Stimulated activated CD4-positive, alpha-beta T cell treated with anti-CD3 and anti-CD28 coated beads, Interleukin-15, amount 100 ng/mL, for 24 hours (primary cell): ENCODE measurements around the gene GRIK3.

Source experiments
- DNase-seq: peaks from one replicate; pipeline ENCODE4 v3.0.0-alpha.2; 2020

Gene GRIK3

GRCh38 chr1:37042506-37042905, 8.2 kb upstream of the GRIK3 start:
- DNase-seq, result no peak

- DNase-seq, result no peak
Measured at GRCh38 chr1:37041483-37041882, 7.2 kb upstream of the GRIK3 start.

GRCh38 chr1:37040773-37041172, 6.5 kb upstream of the GRIK3 start:
- DNase-seq, result no peak

GRCh38 chr1:37040261-37040660, 5.9 kb upstream of the GRIK3 start:
- DNase-seq, result no peak

DNA sequence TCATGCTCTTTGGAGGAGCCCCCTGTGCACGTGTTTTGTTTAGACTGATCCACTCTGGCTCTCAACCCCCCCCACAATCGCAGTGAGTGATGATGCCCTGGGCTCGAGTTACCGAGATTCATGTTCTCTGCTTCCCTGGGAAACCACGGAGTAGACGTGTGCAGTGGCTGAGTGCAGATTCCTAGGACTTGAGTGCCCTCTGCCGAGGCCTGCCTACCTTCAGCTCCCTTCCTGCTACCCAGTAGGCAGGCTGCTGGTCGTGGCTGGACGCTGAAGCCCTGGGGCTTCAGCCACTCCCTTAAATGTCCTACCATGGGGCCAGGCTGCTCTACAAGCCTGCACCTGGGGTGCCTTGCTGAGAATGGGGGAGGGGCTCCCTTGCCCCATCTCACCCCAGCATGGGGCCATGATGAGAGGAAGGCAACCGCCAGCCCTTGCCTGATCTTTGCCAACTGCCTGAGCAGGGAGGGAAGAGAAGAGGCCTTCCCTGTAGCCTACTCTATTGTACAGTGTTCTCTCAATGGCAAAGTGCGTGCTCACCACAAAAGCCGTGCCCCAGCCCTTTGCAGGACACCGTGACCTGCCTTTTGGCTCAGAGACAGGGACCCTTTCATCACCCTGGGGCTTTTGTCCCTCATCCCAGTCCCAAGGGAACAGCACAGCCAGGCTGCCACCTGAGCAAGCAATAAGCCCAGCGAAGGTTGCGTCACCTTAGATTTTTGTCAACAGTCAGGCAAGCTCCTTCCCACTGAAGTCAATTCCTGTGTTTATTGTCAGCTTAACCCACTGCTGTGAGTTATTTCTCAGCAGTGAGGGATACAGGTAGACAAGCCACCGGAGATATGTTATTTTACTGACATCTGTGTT, 4.1 kb upstream of the GRIK3 start:
- DNase-seq, result no peak

- no peak for DNase-seq
Measured at GRCh38 chr1:37037690-37038089, 3.4 kb upstream of the GRIK3 start.

- DNase-seq, result no peak
Measured at GRCh38 chr1:37036667-37037053, 2.3 kb upstream of the GRIK3 start.

DNA sequence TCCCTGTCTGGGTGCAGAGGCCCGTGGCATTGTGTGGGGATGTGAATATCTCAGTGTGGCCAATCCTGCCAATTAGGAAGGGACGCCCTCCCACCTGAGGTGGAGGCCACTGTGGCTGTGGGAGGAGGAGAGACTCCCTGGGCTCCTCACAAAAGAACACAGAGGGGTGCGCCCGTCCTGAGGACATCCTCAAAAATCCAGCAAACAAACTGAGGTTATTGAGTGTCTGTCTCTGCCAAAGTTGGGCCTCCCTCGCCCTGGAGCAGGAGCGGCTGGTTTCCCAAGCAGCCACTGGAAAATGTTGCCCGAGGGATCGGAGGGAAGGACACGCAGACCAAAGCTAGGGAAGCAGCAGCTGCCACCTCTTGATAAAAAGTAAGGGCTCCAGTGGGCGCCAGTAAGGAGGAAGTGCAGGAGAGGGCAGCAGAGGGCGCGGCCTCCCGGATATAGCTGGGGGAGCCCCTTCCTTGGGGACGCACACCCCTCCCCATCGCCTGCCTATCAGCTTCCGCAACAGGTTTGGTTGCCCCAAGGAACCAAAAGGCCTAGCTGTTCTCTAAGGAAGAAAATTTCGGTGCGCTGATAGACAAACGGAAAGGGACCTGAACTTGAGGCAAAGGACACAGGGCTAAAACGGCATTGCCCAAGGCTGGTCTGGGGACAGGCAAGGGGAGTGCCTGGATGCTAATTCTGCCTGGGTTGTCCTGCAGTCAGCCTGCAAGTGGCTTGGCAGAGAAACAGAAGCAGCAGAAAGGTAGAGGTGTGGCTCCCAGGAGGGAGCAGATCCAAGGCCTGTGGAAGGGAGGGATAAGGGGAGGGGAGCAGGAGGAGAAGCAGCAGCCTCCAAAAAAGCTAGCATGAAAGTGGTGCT, 1.7 kb upstream of the GRIK3 start:
- peak; percentile 38 for DNase-seq

DNA sequence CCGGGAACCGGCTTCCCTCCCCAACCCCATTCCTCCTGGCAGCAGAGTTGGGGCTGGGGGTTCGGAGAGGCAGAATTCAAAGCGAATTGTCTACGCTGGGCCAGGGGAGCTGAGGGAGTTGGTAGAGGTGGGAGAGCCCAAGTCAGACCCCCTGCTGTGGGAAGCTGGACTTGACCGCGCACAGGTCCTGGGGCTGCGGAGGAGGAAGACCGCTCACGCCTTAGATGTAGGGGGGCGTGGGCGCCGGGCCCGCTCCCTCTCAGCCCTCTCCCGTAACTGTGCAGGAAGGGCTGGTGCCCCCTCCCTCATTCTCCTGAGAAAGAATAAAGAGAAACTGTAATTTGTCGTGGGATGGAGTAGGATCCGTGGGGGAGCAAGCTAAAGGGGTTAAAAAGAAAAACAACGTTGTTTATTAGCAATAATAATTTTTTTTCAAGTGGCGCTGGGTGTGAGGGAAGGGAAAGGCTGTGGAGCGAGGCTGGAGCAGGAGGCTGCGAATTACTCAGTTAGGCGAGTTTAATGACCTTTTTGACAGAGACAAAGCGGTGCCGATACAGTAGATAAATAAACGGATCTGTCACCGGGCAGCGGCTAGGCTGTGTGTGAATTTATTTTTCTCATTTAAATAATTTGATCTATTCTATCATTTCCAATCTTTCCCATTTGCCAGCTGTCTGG, 838 bp upstream of the GRIK3 start:
- no peak for DNase-seq

GRCh38 chr1:37033355-37034101, 787 bp downstream of the GRIK3 start:
- no peak for DNase-seq

GRCh38 chr1:37032660-37033354, 1.5 kb downstream of the GRIK3 start:
- DNase-seq, result no peak

DNA sequence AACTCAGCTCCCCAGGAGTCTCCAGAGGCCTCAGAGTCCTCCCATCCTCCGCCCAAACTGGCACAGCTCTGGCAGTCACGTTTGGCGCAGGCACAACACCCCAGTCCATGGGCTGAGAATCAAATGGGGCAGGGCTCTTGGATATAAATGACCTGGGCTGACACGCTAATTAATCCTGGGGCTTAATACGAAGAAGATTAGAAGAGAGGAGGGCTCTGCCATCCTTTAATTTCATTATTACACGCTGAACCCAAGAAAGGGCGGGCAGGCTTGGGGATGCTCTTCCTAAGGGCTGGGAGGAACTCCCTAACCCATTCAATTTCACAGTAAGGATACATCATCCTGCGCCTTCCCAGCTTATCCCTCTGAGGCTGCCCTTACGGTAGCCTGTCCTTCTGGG, 2.4 kb downstream of the GRIK3 start:
- no peak for DNase-seq

DNA sequence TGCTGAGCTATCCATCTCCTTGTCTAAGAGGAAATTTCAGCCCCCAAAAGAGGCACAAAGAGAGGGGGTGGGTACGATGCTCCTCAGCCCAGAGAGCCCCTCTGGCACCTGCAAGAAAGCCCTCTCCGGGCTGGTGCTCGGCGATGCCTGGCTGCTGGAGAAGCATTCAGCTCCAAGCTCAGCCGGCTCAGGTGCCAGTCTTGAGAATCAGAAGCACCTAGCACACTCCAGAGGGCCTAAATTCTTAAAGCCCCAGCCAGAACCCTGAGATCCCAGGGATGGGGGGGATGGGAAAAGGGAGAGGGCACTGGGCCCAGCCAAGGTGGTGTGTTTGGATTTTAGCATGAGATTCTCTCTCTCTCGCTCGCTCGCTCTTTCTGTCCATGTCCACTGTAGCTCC, 2.9 kb downstream of the GRIK3 start:
- no peak for DNase-seq

GRCh38 chr1:37028981-37029617, 5.2 kb downstream of the GRIK3 start:
- DNase-seq, result no peak

DNA sequence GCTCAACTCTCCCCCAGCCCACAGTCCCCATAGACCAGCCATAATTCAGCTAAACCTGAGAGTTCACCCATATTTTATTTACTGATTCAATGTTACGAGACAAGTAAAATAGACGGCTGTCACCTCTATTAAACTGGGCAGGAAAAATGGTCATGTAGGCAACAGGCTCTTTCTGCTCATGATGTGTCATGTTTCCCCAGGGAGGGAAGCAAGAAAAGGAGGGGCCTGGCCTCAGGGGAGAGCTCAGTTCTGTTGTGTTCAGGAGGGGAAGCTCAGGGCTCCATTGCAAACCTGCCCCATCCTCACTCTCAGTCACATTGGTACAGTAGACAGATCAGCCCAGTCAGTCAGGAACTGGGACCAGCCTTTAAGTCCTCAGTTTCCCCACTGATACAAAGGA, 12.8 kb downstream of the GRIK3 start:
- DNase-seq, result no peak

DNA sequence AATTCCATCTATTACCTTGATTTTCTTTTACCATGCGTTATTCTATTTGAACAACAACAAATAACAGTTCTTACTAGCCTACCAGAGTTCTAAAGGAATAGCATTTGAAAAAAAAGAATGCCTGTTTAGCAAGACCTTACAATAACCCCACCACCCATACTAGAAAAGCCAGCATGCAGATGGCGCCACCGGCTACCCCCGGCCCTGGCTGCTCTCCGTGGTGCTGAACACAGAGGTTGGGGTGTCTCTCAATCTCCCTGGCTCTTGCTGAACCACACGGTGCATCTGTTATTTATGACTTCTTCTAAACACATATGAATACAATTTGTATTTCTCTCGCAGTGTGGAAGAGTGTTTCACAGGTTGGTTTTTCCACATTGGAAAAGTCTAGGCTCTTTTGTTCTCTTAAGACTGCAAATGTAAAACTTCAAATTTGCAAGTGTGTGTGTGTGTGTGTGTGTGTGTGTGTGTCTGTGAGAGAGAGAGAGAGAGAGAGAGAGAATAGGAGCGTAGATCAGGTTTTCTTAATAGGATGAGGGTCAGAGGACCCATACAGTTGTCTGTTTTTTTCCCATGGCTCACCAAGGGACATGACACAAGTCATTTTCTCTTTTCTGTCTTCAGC, 13.6 kb downstream of the GRIK3 start:
- peak; percentile 19 for DNase-seq

DNA sequence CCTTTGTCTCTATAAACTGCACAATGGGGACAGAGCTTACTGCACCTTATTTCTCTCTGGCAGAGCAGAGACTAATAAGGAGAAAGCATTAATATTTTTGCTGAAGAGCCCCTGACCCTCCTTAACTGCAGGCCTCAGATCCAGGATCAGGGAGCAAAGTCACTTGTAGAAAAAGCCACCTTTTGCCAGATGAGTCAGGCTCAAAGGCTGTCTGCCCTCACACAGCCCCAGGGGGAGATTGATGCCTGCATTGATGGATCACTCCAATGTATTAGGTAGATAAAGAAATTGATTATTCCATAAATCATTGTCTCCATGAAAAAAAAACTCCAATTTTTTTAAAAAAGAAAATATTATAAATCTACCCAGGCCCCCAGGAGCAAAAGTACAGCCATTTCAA, 15.8 kb downstream of the GRIK3 start:
- no peak for DNase-seq

GRCh38 chr1:37017720-37018119, 16.6 kb downstream of the GRIK3 start:
- no peak for DNase-seq

GRCh38 chr1:37016121-37016520, 18.2 kb downstream of the GRIK3 start:
- no peak for DNase-seq

- no peak for DNase-seq
Measured at GRCh38 chr1:37015713-37016112, 18.6 kb downstream of the GRIK3 start.

DNA sequence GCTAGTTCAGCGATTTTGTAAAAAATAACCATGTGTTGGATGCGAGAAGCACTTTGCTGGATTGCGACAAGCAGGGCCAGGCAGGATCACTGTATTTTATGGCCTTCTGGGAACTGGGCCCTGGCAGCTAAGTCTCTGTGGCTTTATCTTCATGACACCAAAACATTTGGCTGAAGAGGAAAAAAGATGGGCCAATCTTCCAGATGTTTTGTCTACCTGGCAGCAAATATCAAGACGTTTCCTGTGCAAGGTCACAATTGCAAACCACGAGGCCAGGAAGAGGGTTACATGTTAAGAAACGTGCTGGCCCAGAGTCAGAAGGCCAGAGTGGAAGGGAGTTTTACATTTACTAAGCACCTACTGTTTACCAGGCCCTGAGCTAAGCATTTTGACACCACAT, 22.1 kb downstream of the GRIK3 start:
- no peak for DNase-seq
